NT2/D1 (cell line): ENCODE data around the gene PPP1R1B.

Experiments
- SUZ12 ChIP-seq: IDR thresholded peaks from 2 replicates; pipeline ENCODE4 v1.6.1; 2011; ENCODE audit not compliant: insufficient read length, insufficient read depth; ENCODE audit errors: extremely low read depth
- YY1 ChIP-seq: IDR thresholded peaks from 2 replicates; pipeline ENCODE4 v1.6.1; 2011; ENCODE audit not compliant: insufficient read length, insufficient read depth
- ZNF274 ChIP-seq: IDR thresholded peaks from 2 replicates; pipeline ENCODE4 v1.6.1; 2011; ENCODE audit warnings: mild to moderate bottlenecking, low read depth, low read length

GRCh38 chr17:39665642-39666224 lies 39.0 kb downstream of the PPP1R1B start:
- no peak for TF ChIP-seq YY1
- no peak for TF ChIP-seq ZNF274
- TF ChIP-seq SUZ12 = no peak
